ENCODE measurements around the gene UNC80. TPM values are rescaled to one million over a fixed set of nuclear protein-coding genes. Genes with fewer than 3 reads are reported as not detected.

The UNC80 gene
- total RNA-seq, 2 experiments from 2014 or later = not detected

DNA sequence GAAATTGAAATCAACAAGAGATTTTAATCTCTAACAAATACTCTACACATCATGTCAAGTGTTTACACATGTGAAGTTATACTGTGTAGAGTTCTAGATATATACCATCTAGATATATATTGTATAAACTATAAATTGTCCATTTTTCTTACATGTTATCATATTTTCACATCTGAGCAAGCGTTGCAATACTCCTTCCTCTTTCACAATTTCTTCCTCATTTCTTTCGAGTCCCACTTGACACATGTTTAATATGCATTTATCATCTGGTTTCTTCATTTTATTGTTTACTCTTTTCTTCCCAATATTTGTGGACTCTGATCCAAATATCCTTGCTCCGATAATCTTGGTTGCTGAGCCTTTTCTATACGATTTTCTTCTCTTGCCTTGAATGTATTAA, 50.2 kb downstream of the UNC80 start:
- CTCF ChIA-PET = no interaction called here
- Mint-ChIP-seq H3K4me3 (no peak overlapping the region), H3K36me3 (no peaks in the 10 kb centered on the region), H3K9me3 (no peaks in the 10 kb centered on the region), H3K4me1 (ENCODE audit: low read depth) (no peaks in the 10 kb centered on the region), H3K27me3 (no peaks in the 10 kb centered on the region), H3K27ac (no peak overlapping the region)
- intact Hi-C loops (cut with micrococcal nuclease) = no loop called here
- DNase-seq = no peak
- POLR2A ChIA-PET = no interaction called here

- no peaks in the 10 kb centered on the region for H3K4me1 Mint-ChIP-seq (ENCODE audit: low read depth)
- intact Hi-C loops (cut with micrococcal nuclease) = no loop called here
- DNase-seq = no peak
- ChIA-PET CTCF (no interaction called here), POLR2A (no interaction called here)
- H3K9me3 Mint-ChIP-seq = no peaks in the 10 kb centered on the region
- no peak overlapping the region for H3K4me3 Mint-ChIP-seq
- no peak overlapping the region for H3K27ac Mint-ChIP-seq
- H3K27me3 Mint-ChIP-seq = no peaks in the 10 kb centered on the region
- no peaks in the 10 kb centered on the region for H3K36me3 Mint-ChIP-seq
Observed at GRCh38 chr2:209823484-209823883, 51.9 kb downstream of the UNC80 start.

DNA sequence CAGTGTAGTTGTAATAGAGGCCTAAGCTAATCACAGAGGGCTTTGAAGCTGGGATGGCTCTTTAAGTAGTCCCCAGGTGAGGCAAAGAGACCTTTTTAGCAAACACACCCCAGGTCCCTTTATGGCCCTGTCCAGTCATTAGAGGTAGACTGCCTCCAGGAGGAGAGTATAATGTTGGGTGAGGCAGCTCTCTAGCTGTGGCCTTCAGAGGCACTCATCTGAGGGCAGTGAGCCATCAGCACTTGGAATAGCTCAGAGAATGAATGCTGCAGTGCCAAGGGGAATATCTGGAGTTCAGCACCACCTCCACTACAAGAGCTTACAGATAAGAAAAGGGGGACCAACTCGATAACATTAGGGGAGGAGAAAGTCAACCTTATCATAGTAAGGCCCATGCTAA, 52.8 kb downstream of the UNC80 start:
- H3K4me1 Mint-ChIP-seq (ENCODE audit: low read depth) = no peaks in the 10 kb centered on the region
- no peak overlapping the region for H3K27ac Mint-ChIP-seq
- ChIA-PET CTCF (interaction anchor here (0.6 kb wide), 1 partner anchor 357 kb away, joined by 3 read pairs; no protein-coding TSS in a partner anchor), POLR2A (no interaction called here)
- DNase-seq = no peak
- intact Hi-C loops (cut with micrococcal nuclease) = no loop called here
- H3K36me3 Mint-ChIP-seq = no peaks in the 10 kb centered on the region
- H3K27me3 Mint-ChIP-seq = no peaks in the 10 kb centered on the region
- no peaks in the 10 kb centered on the region for H3K9me3 Mint-ChIP-seq
- H3K4me3 Mint-ChIP-seq = no peak overlapping the region

DNA sequence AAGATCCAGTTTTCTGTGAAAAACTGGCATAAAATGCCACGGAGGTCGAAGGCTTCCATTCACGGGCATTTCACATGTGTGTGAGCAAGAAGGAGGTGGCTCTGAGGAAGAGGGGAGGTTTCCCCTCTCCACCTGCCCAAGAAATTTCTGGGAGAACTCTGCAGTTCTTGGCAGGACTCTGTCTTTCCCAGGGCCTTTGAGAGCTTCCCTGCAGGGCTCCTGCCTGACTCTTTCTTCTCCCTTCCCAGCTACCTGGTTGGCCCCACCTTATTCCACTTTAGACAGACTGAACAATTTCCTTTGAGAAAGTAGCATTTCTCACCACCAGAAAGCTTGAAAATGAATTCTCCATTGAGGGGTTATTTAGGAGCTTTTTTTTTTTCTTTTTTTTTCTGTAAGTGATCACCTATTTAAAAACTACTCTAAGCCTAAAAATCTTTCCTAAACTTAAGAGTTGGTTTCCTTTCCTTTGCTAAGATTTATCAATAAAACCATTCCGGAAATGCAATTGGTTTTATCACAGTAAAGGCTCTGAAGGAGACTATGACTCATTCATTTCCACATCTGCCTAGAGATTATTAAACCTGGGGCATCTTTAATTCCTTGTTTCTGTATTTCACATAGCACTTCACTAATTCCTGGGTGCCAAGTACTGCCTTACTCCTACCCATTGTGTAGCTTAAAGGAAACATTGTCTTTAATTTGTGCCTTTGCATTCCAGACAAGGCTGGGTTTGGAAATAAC, 59.3 kb downstream of the UNC80 start:
- no peak overlapping the region for H3K4me3 Mint-ChIP-seq
- ChIA-PET POLR2A (no interaction called here), CTCF (no interaction called here)
- no peaks in the 10 kb centered on the region for H3K9me3 Mint-ChIP-seq
- no peak for DNase-seq
- no peaks in the 10 kb centered on the region for H3K36me3 Mint-ChIP-seq
- H3K4me1 Mint-ChIP-seq (ENCODE audit: low read depth) = no peaks in the 10 kb centered on the region
- H3K27ac Mint-ChIP-seq = no peak overlapping the region
- H3K27me3 Mint-ChIP-seq = peaks cover 2% of the 10 kb centered on the region
- intact Hi-C loops (cut with micrococcal nuclease) = no loop called here

DNA sequence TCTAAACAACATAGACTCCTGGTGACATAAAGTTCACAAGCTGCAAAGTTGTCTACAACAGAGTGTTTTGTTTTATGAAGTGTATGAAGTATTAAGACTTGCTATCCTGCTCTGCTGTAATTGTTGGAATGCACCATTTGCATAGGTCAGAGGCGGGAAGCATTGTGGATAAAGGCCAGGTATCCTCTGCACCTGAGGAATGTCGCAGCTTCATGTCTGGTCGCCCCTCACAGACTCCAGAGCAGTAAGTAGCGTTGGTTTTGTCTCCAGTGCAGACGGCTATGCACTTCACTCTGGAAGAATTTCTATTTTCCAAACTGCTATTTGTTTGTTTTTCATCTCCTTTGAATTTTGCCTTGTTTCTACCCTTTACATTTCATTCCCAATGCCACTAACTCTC, 63.1 kb downstream of the UNC80 start:
- Mint-ChIP-seq H3K27ac (no peak overlapping the region), H3K4me3 (no peak overlapping the region), H3K27me3 (peaks cover 2% of the 10 kb centered on the region), H3K4me1 (ENCODE audit: low read depth) (no peaks in the 10 kb centered on the region), H3K9me3 (no peaks in the 10 kb centered on the region), H3K36me3 (no peaks in the 10 kb centered on the region)
- CTCF ChIA-PET = no interaction called here
- POLR2A ChIA-PET = no interaction called here
- DNase-seq = no peak
- intact Hi-C loops (cut with micrococcal nuclease) = no loop called here

- intact Hi-C loops (cut with micrococcal nuclease) = no loop called here
- CTCF ChIA-PET = no interaction called here
- no peak for DNase-seq
- Mint-ChIP-seq H3K4me3 (no peak overlapping the region), H3K27ac (no peak overlapping the region), H3K27me3 (no peaks in the 10 kb centered on the region), H3K4me1 (ENCODE audit: low read depth) (no peaks in the 10 kb centered on the region), H3K36me3 (no peaks in the 10 kb centered on the region), H3K9me3 (no peaks in the 10 kb centered on the region)
- POLR2A ChIA-PET = no interaction called here
Observed at GRCh38 chr2:209840434-209840833, 68.8 kb downstream of the UNC80 start.

DNA sequence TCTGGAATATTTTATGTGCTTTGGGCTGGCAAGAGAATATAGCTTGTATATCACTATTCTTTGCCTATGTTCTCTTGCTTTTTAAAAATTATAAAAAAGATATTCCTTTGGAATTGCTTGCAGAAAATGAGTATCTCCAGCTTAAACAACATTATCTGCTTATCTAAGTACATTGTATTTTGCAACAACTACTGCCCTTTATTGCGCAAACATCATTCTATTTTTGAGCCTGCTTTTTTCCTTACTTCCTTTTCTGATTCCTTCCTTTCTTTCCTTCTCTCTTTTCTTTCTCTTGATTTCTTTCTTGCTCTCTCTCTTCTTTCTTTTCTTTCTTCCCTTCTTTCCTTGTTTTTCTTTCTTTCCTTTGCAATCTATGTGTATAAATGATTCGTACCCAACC, 74.0 kb downstream of the UNC80 start:
- CTCF ChIA-PET = no interaction called here
- H3K27ac Mint-ChIP-seq = no peak overlapping the region
- no peaks in the 10 kb centered on the region for H3K36me3 Mint-ChIP-seq
- no peaks in the 10 kb centered on the region for H3K4me1 Mint-ChIP-seq (ENCODE audit: low read depth)
- no peak overlapping the region for H3K4me3 Mint-ChIP-seq
- intact Hi-C loops (cut with micrococcal nuclease) = no loop called here
- H3K9me3 Mint-ChIP-seq = no peaks in the 10 kb centered on the region
- POLR2A ChIA-PET = no interaction called here
- H3K27me3 Mint-ChIP-seq = peaks cover 2% of the 10 kb centered on the region
- no peak for DNase-seq

- Mint-ChIP-seq H3K27ac (no peak overlapping the region), H3K4me3 (no peak overlapping the region), H3K36me3 (no peaks in the 10 kb centered on the region), H3K4me1 (ENCODE audit: low read depth) (no peaks in the 10 kb centered on the region), H3K9me3 (peaks cover 4% of the 10 kb centered on the region), H3K27me3 (no peaks in the 10 kb centered on the region)
- DNase-seq = no peak
- POLR2A ChIA-PET = no interaction called here
- CTCF ChIA-PET = no interaction called here
- intact Hi-C loops (cut with micrococcal nuclease) = no loop called here
Observed at GRCh38 chr2:209864716-209865295, 93.2 kb downstream of the UNC80 start.

GRCh38 chr2:209868271-209868994, 96.8 kb downstream of the UNC80 start:
- intact Hi-C loops (cut with micrococcal nuclease) = no loop called here
- ChIA-PET CTCF (no interaction called here), POLR2A (no interaction called here)
- Mint-ChIP-seq H3K4me1 (ENCODE audit: low read depth) (no peaks in the 10 kb centered on the region), H3K27me3 (no peaks in the 10 kb centered on the region), H3K36me3 (no peaks in the 10 kb centered on the region), H3K4me3 (no peak overlapping the region), H3K9me3 (no peaks in the 10 kb centered on the region), H3K27ac (no peak overlapping the region)
- no peak for DNase-seq

GRCh38 chr2:209870067-209870466, 98.4 kb downstream of the UNC80 start:
- CTCF ChIA-PET = no interaction called here

DNA sequence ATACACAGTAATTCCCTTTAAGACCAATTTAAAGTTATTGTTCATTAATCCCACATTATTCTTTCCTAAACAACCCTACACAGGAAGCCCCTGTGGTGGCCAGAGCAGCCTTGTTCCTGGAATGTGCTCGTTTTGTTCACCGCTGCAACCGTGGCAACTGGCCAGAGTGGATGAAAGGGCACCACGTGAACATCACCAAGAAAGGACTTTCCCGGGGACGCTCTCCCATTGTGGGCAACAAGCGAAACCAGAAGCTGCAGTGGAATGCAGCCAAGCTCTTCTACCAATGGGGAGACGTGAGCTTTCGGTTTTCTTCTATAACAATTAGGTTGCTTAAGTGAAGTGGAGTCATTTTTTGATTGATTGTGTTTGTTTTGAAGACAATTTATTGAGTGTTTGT, 101.0 kb downstream of the UNC80 start:
- Mint-ChIP-seq H3K27ac (no peak overlapping the region), H3K4me3 (no peak overlapping the region), H3K27me3 (no peaks in the 10 kb centered on the region), H3K36me3 (no peaks in the 10 kb centered on the region), H3K4me1 (ENCODE audit: low read depth) (no peaks in the 10 kb centered on the region), H3K9me3 (no peaks in the 10 kb centered on the region)
- intact Hi-C loops (cut with micrococcal nuclease) = no loop called here
- CTCF ChIA-PET = no interaction called here
- no peak for DNase-seq
- POLR2A ChIA-PET = no interaction called here

More at GRCh38 chr2:209870067-209870466, 98.4 kb downstream of the UNC80 start:
- Mint-ChIP-seq H3K27me3 (no peaks in the 10 kb centered on the region), H3K4me1 (ENCODE audit: low read depth) (no peaks in the 10 kb centered on the region), H3K4me3 (no peak overlapping the region), H3K36me3 (no peaks in the 10 kb centered on the region), H3K9me3 (no peaks in the 10 kb centered on the region), H3K27ac (no peak overlapping the region)
- DNase-seq = no peak
- POLR2A ChIA-PET = no interaction called here
- intact Hi-C loops (cut with micrococcal nuclease) = no loop called here

- intact Hi-C loops (cut with micrococcal nuclease) = no loop called here
- Mint-ChIP-seq H3K4me3 (no peak overlapping the region), H3K27ac (no peak overlapping the region), H3K27me3 (peaks cover 1% of the 10 kb centered on the region), H3K4me1 (ENCODE audit: low read depth) (no peaks in the 10 kb centered on the region), H3K36me3 (no peaks in the 10 kb centered on the region), H3K9me3 (no peaks in the 10 kb centered on the region)
- CTCF ChIA-PET = no interaction called here
- POLR2A ChIA-PET = no interaction called here
- DNase-seq = no peak
Observed at GRCh38 chr2:209875270-209875669, 103.6 kb downstream of the UNC80 start.

DNA sequence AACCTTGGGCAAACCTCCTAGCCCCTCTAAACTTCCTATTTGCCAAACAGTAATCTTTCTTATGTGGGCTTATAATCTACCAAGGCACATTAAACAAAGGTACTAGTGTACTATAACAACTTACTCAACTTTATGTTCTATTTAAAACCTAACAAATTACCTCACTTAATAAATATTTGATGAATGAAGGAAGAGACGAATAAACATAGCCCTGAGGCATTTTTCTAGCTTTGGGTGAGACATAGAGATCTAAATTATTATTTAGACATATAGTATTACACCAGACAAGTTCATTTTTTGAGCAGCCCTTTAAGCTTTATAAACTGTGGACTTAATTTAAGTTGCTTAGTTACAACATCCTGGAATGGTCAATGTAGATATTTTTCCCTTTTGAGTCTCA, 104.6 kb downstream of the UNC80 start:
- Mint-ChIP-seq H3K27me3 (peaks cover 1% of the 10 kb centered on the region), H3K27ac (no peak overlapping the region), H3K36me3 (no peaks in the 10 kb centered on the region), H3K4me1 (ENCODE audit: low read depth) (no peaks in the 10 kb centered on the region), H3K9me3 (no peaks in the 10 kb centered on the region), H3K4me3 (no peak overlapping the region)
- no peak for DNase-seq
- ChIA-PET POLR2A (no interaction called here), CTCF (no interaction called here)
- intact Hi-C loops (cut with micrococcal nuclease) = no loop called here

All from activated CD4-positive, alpha-beta memory T cell treated with anti-CD3 and anti-CD28 coated beads for 36 hours (primary cell).